ENCODE data around the gene FDXR.

Gene FDXR

GRCh38 chr17:74852237-74853047 is 20.4 kb downstream of the FDXR start:
- no peak for TF ChIP-seq Cebpa-rat (IDR thresholded peaks at IDR 0.05)
- peaks cover 15% of the 10 kb centered on the region for H3K4me1 ChIP-seq
- no peak overlapping the region for H3K27ac ChIP-seq
- H3K4me2 ChIP-seq, result peak overlapping the region; percentile 36
- no peaks in the 10 kb centered on the region for H3K9me3 ChIP-seq
- no peak overlapping the region for H3K9ac ChIP-seq
- no peak overlapping the region for H3K4me3 ChIP-seq
- H4K20me1 ChIP-seq, result peaks cover 20% of the 10 kb centered on the region; the same call in 1 of the 2 replicates
- H3K36me3 ChIP-seq, result no peaks in the 10 kb centered on the region
- H3K27me3 ChIP-seq, result peaks cover 61% of the 10 kb centered on the region

- no peak overlapping the region for H3K27ac ChIP-seq
- no peak overlapping the region for H3K9ac ChIP-seq
- H3K4me1 ChIP-seq, result peaks cover 8% of the 10 kb centered on the region
- no peaks in the 10 kb centered on the region for H3K36me3 ChIP-seq
- H3K4me2 ChIP-seq, result no peak overlapping the region
- no peak for TF ChIP-seq Cebpa-rat (IDR thresholded peaks at IDR 0.05)
- H3K9me3 ChIP-seq, result no peaks in the 10 kb centered on the region
- H3K4me3 ChIP-seq, result no peak overlapping the region
- H4K20me1 ChIP-seq, result peaks cover 14% of the 10 kb centered on the region; the same call in 1 of the 2 replicates
- H3K27me3 ChIP-seq, result peaks cover 54% of the 10 kb centered on the region
Observed at GRCh38 chr17:74851612-74852236, 21.1 kb downstream of the FDXR start.

GRCh38 chr17:74850914-74851313 is 21.9 kb downstream of the FDXR start:
- Histone ChIP-seq H3K9me3 (no peaks in the 10 kb centered on the region), H3K36me3 (no peaks in the 10 kb centered on the region), H3K4me3 (no peak overlapping the region), H4K20me1 (peaks cover 14% of the 10 kb centered on the region; the same call in 1 of the 2 replicates), H3K4me1 (peaks cover 4% of the 10 kb centered on the region; the same call in 1 of the 2 replicates), H3K27me3 (peaks cover 48% of the 10 kb centered on the region), H3K4me2 (no peak overlapping the region), H3K9ac (no peak overlapping the region), H3K27ac (no peak overlapping the region)
- no peak for TF ChIP-seq Cebpa-rat (IDR thresholded peaks at IDR 0.05)

- H3K4me3 ChIP-seq, result no peak overlapping the region
- no peaks in the 10 kb centered on the region for H3K9me3 ChIP-seq
- no peak for TF ChIP-seq Cebpa-rat (IDR thresholded peaks at IDR 0.05)
- no peak overlapping the region for H3K27ac ChIP-seq
- H3K4me1 ChIP-seq, result peaks cover 4% of the 10 kb centered on the region; the same call in 1 of the 2 replicates
- H3K27me3 ChIP-seq, result peaks cover 42% of the 10 kb centered on the region
- H4K20me1 ChIP-seq, result peaks cover 14% of the 10 kb centered on the region; the same call in 1 of the 2 replicates
- no peak overlapping the region for H3K4me2 ChIP-seq
- no peak overlapping the region for H3K9ac ChIP-seq
- H3K36me3 ChIP-seq, result no peaks in the 10 kb centered on the region
Observed at GRCh38 chr17:74850310-74850709, 22.5 kb downstream of the FDXR start.

- Histone ChIP-seq H3K9me3 (no peaks in the 10 kb centered on the region), H3K27me3 (peaks cover 32% of the 10 kb centered on the region), H4K20me1 (peaks cover 8% of the 10 kb centered on the region; the same call in 1 of the 2 replicates), H3K4me3 (no peak overlapping the region), H3K4me2 (no peak overlapping the region), H3K4me1 (peaks cover 8% of the 10 kb centered on the region; the same call in 1 of the 2 replicates), H3K27ac (no peak overlapping the region), H3K36me3 (no peaks in the 10 kb centered on the region), H3K9ac (no peak overlapping the region)
- no peak for TF ChIP-seq Cebpa-rat (IDR thresholded peaks at IDR 0.05)
Observed at GRCh38 chr17:74848656-74849399, 24.0 kb downstream of the FDXR start.

GRCh38 chr17:74846621-74847020 is 26.2 kb downstream of the FDXR start:
- Histone ChIP-seq H3K27me3 (peaks cover 29% of the 10 kb centered on the region), H3K4me3 (no peak overlapping the region), H3K36me3 (no peaks in the 10 kb centered on the region), H4K20me1 (peaks cover 11% of the 10 kb centered on the region), H3K4me1 (peaks cover 18% of the 10 kb centered on the region), H3K9me3 (no peaks in the 10 kb centered on the region), H3K4me2 (no peak overlapping the region), H3K27ac (no peak overlapping the region), H3K9ac (no peak overlapping the region)
- no peak for TF ChIP-seq Cebpa-rat (IDR thresholded peaks at IDR 0.05)

GRCh38 chr17:74843352-74843627 is 29.5 kb downstream of the FDXR start:
- Histone ChIP-seq H3K4me3 (no peak overlapping the region), H3K4me2 (no peak overlapping the region), H3K9ac (no peak overlapping the region), H3K4me1 (peaks cover 51% of the 10 kb centered on the region), H4K20me1 (peaks cover 15% of the 10 kb centered on the region), H3K36me3 (no peaks in the 10 kb centered on the region), H3K27me3 (peaks cover 23% of the 10 kb centered on the region), H3K9me3 (no peaks in the 10 kb centered on the region), H3K27ac (no peak overlapping the region)
- no peak for TF ChIP-seq Cebpa-rat (IDR thresholded peaks at IDR 0.05)

GRCh38 chr17:74842599-74843351 is 30.0 kb downstream of the FDXR start:
- peaks cover 56% of the 10 kb centered on the region for H3K4me1 ChIP-seq
- no peaks in the 10 kb centered on the region for H3K36me3 ChIP-seq
- peaks cover 15% of the 10 kb centered on the region for H4K20me1 ChIP-seq
- peak overlapping the region; percentile 100 for H3K4me2 ChIP-seq
- no peak overlapping the region for H3K9ac ChIP-seq
- no peak overlapping the region for H3K27ac ChIP-seq
- peaks cover 23% of the 10 kb centered on the region for H3K27me3 ChIP-seq
- TF ChIP-seq Cebpa-rat (IDR thresholded peaks at IDR 0.05), result no peak
- H3K9me3 ChIP-seq, result no peaks in the 10 kb centered on the region
- H3K4me3 ChIP-seq, result no peak overlapping the region

- Histone ChIP-seq H3K4me1 (peaks cover 62% of the 10 kb centered on the region), H3K27ac (no peak overlapping the region), H3K36me3 (no peaks in the 10 kb centered on the region), H3K9ac (no peak overlapping the region), H3K27me3 (peaks cover 23% of the 10 kb centered on the region), H3K4me2 (peak overlapping the region; percentile 100), H3K4me3 (no peak overlapping the region), H3K9me3 (no peaks in the 10 kb centered on the region), H4K20me1 (peaks cover 15% of the 10 kb centered on the region)
- no peak for TF ChIP-seq Cebpa-rat (IDR thresholded peaks at IDR 0.05)
Observed at GRCh38 chr17:74842146-74842598, 30.6 kb downstream of the FDXR start.
